Natural killer cell (primary cell): ENCODE measurements around the gene KRTAP4-16. TPM values are rescaled to one million over a fixed set of nuclear protein-coding genes. Genes with fewer than 3 reads are reported as not detected.
"Not testable (repeated sequence)": the region's sequence is repeated elsewhere in the genome, so short reads cannot be mapped to it uniquely, and the experiment has no call there.

Source experiments
- ATAC-seq, 3 donors: fragments of 150-1000 bp in 2 of 3; fragments of 200-7000 bp in 1 of 3; cut with Tn5 transposase; 1 replicate in 1 of 3; 2 replicates in 2 of 3; pipeline ENCODE4 v1.10.0; 2021; ENCODE audit warnings: mild to moderate bottlenecking in 2 of 3, moderate library complexity in 2 of 3
- DNase-seq, 2 donors: peaks; one replicate each; pipeline versions ENCODE4 v3.0.0 to v3.0.0-alpha.2; 2013 to 2021; ENCODE audit warnings: mixed read lengths in 1 of 2
- H3K27ac ChIP-seq: one replicate; pipeline ENCODE4 v1.5.1; 2013; ENCODE audit warnings: mild to moderate bottlenecking, low read length
- H3K27me3 ChIP-seq: one replicate; pipeline ENCODE4 v1.6.1; 2013; ENCODE audit warnings: low read length; ENCODE audit not compliant: control insufficient read depth, insufficient read depth
- H3K36me3 ChIP-seq: one replicate; pipeline ENCODE4 v1.6.1; 2013; ENCODE audit warnings: low read length; ENCODE audit not compliant: control insufficient read depth, insufficient read depth
- H3K4me1 ChIP-seq: one replicate; pipeline ENCODE4 v1.6.1; 2013; ENCODE audit warnings: low read length; ENCODE audit not compliant: control insufficient read depth, insufficient read depth
- H3K4me3 ChIP-seq: one replicate; pipeline ENCODE4 v1.5.1; 2013; ENCODE audit warnings: low read length
- H3K9me3 ChIP-seq: one replicate; pipeline ENCODE4 v1.6.1; 2013; ENCODE audit warnings: low read length; ENCODE audit not compliant: control insufficient read depth, insufficient read depth
- H3K27ac Mint-ChIP-seq, 2 donors: one replicate each; pipeline ENCODE4 v1.8.0; 2022; ENCODE audit warnings: mild to moderate bottlenecking in 2 of 2, mixed read lengths in 2 of 2, moderate library complexity in 1 of 2
- H3K27me3 Mint-ChIP-seq, 2 donors: one replicate each; pipeline ENCODE4 v1.8.0; 2022; ENCODE audit warnings: low read depth in 2 of 2, mixed read lengths in 2 of 2
- H3K36me3 Mint-ChIP-seq: one replicate; pipeline ENCODE4 v1.8.0; 2022; ENCODE audit warnings: mixed read lengths
- H3K4me1 Mint-ChIP-seq, 2 donors: one replicate each; pipeline ENCODE4 v1.8.0; 2022; ENCODE audit warnings: mixed read lengths in 2 of 2
- H3K4me3 Mint-ChIP-seq: one replicate; pipeline ENCODE4 v1.8.0; 2022; ENCODE audit warnings: mild to moderate bottlenecking, moderate library complexity, mixed read lengths
- H3K9me3 Mint-ChIP-seq, 2 donors: one replicate each; pipeline ENCODE4 v1.8.0; 2022; ENCODE audit warnings: mixed read lengths in 2 of 2
- WGBS: methylation state at CpG from one replicate; pipeline ENCODE4 v1.1.7; 2013; ENCODE audit warnings: missing lambda C conversion rate; ENCODE audit not compliant: insufficient coverage; 5-methylcytosine and 5-hydroxymethylcytosine counted together
- intact Hi-C: fragments of 100-400 bp; cut with micrococcal nuclease; formaldehyde crosslinking; loops from one replicate; pipeline ENCODE4 v1.14.2; 2022
- total RNA-seq, 4 donors: library from RNA; stranded (reverse); fragments of 120-200 nt in 1 of 4; gene quantifications; one replicate each; pipeline versions ENCODE4 v1.2.3 to v1.2.4, GENCODE V29; 2013 to 2022
- TF ChIP-seq, protein P1 (sequence below): fragments of 200-600 bp; IDR thresholded peaks from one replicate; pipeline ENCODE4 v1.8.0; 2022; ENCODE audit warnings: antibody characterized with exemption

KRTAP4-16 gene
- total RNA-seq, 3 donors from 2014 or later (not counting 1 experiment from before 2014, with no cell fraction given), result not detected

DNA sequence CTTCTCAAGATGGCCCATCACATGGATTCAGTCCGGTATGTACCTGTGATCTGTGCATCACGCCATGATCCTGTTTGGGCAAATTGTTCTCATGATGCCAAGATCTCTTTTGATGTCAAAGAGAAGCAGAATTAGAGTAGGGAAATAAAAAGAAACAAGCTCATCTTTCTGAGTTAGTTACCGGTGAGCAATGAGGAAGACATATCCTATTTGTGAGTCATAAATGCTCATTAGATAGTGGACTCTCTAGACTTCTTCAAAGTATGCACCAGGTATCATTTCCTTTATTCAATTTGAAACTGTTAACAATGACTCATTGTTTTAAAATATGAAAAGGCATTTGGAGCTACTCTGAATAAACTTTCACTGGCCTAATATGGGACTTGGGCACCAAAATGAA, 30.0 kb upstream of the KRTAP4-16 start:
- H3K4me1 Mint-ChIP-seq, result no peaks in the 10 kb centered on the region
- Histone ChIP-seq H3K27ac (no peak overlapping the region), H3K36me3 (no peaks in the 10 kb centered on the region), H3K9me3 (no peaks in the 10 kb centered on the region), H3K4me3 (no peak overlapping the region), H3K4me1 (no peaks in the 10 kb centered on the region), H3K27me3 (no peaks in the 10 kb centered on the region)
- DNase-seq (no peak), ATAC-seq (no peak)
- peaks cover 11% of the 10 kb centered on the region in 2 donors for H3K27me3 Mint-ChIP-seq
- WGBS, result 79% methylated on average over 3 of the region's 3 CpGs
- intact Hi-C loops, result loop anchor here (5.0 kb wide), 1 partner anchor 40 kb away; no protein-coding TSS in a partner anchor
- TF ChIP-seq, protein P1, sequence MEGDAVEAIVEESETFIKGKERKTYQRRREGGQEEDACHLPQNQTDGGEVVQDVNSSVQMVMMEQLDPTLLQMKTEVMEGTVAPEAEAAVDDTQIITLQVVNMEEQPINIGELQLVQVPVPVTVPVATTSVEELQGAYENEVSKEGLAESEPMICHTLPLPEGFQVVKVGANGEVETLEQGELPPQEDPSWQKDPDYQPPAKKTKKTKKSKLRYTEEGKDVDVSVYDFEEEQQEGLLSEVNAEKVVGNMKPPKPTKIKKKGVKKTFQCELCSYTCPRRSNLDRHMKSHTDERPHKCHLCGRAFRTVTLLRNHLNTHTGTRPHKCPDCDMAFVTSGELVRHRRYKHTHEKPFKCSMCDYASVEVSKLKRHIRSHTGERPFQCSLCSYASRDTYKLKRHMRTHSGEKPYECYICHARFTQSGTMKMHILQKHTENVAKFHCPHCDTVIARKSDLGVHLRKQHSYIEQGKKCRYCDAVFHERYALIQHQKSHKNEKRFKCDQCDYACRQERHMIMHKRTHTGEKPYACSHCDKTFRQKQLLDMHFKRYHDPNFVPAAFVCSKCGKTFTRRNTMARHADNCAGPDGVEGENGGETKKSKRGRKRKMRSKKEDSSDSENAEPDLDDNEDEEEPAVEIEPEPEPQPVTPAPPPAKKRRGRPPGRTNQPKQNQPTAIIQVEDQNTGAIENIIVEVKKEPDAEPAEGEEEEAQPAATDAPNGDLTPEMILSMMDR, result no peak
- H3K9me3 Mint-ChIP-seq, result no peaks in the 10 kb centered on the region
- no peak overlapping the region for H3K27ac Mint-ChIP-seq
- no peak overlapping the region for H3K4me3 Mint-ChIP-seq
- H3K36me3 Mint-ChIP-seq, result no peaks in the 10 kb centered on the region

DNA sequence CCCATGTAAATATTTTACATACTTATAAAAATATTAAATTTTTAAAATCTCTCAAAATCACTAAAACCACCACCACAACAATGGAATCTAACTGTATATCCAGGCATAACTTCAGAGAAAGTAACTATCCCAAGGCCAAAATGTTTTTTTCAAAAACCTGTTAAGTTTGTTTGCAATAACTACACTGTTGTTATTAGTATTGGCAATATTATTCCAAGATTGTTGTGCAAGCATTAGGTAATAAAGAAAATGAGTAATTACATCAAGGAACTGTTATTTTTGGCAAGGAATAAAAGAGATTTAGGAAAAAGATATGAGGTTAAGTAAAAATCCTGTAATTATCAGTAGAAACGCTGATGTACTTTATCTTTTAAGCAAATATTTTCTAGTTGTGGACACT, 25.4 kb upstream of the KRTAP4-16 start:
- H3K4me3 Mint-ChIP-seq, result no peak overlapping the region
- DNase-seq, result no peak
- Histone ChIP-seq H3K27ac (no peak overlapping the region), H3K4me3 (no peak overlapping the region), H3K27me3 (peaks cover 6% of the 10 kb centered on the region), H3K4me1 (peaks cover 15% of the 10 kb centered on the region), H3K36me3 (no peaks in the 10 kb centered on the region), H3K9me3 (no peaks in the 10 kb centered on the region)
- H3K9me3 Mint-ChIP-seq, result no peaks in the 10 kb centered on the region
- H3K4me1 Mint-ChIP-seq, result peaks cover 0 to 5% of the 10 kb centered on the region in 2 donors
- TF ChIP-seq, protein P1, result no peak
- peaks cover 19 to 40% of the 10 kb centered on the region in 2 donors for H3K27me3 Mint-ChIP-seq
- intact Hi-C loops, result no loop called here
- no peak for ATAC-seq
- H3K27ac Mint-ChIP-seq, result no peak overlapping the region
- H3K36me3 Mint-ChIP-seq, result no peaks in the 10 kb centered on the region
- WGBS, result no CpG with 5 or more reads among the region's 1 CpG

DNA sequence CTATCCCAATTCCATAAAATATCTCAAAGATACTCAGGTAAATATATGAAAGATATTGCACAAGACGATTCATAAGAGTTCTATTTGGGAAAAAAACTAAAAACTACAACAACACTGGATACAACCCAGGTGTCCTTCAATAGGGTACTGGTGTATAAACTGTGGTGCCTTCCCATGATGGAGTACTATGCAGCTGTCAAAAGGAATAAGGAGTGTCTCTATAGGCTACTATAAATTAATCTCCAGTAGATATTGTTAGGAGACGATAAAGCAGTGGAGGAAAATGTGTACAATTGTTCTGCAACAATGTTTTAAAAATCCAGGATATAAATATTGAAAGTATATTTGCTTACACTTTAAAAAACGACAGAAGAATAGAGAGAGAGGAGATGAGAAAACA, 24.4 kb upstream of the KRTAP4-16 start:
- WGBS, result no CpG with 5 or more reads among the region's 3 CpGs
- TF ChIP-seq, protein P1, result no peak
- Mint-ChIP-seq H3K36me3 (no peaks in the 10 kb centered on the region), H3K27me3 (peaks cover 21 to 34% of the 10 kb centered on the region in 2 donors), H3K4me3 (no peak overlapping the region), H3K4me1 (peaks cover 0 to 5% of the 10 kb centered on the region in 2 donors), H3K9me3 (no peaks in the 10 kb centered on the region), H3K27ac (no peak overlapping the region)
- H3K4me3 ChIP-seq, result no peak overlapping the region
- no peak overlapping the region for H3K27ac ChIP-seq
- H3K4me1 ChIP-seq, result peaks cover 15% of the 10 kb centered on the region
- ATAC-seq, result no peak
- no peaks in the 10 kb centered on the region for H3K36me3 ChIP-seq
- intact Hi-C loops, result no loop called here
- H3K9me3 ChIP-seq, result no peaks in the 10 kb centered on the region
- peaks cover 6% of the 10 kb centered on the region for H3K27me3 ChIP-seq
- DNase-seq, result no peak

DNA sequence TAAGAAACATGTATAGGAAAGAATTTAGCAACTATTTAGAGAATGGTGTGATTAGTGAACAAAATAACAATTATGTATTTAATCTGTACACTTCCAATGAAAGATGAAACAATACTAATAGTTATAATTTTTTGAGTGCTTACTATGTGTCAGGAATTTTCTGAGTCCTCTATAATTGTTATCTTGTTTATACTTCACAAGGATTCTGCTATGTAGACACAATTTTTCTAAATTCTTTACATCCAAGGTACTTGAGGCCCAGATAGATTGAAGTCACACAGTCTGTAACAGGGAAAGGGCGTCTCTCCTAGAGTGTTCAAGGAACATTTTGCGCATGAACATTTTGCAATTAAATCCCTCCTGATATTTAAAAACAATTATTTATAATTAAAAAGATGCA, 23.1 kb upstream of the KRTAP4-16 start:
- no CpG with 5 or more reads among the region's 2 CpGs for WGBS
- intact Hi-C loops, result no loop called here

DNA sequence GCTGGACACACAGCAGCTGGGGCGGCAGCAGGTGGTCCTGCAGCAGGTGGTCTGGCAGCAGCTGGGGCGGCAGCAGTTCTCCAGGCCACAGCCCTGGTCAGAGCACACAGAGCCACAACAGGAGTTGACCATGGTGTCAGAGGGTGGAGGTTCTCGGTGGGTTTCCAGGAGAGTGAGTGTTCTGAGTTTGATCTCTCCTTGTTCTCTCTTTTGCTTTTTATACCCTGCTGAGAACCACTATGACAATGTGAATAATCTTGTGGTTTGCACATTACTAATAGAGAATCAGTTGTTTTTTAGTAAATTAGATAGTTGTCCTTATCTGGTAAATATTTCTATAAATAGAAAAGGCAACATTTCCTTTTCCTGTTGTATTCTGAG, 22.0 kb upstream of the KRTAP4-16 start, which contains the start of gene KRTAP4-12:
Gene KRTAP4-12, minus strand, starts transcription at position 192 of the 381 bp plus-strand sequence. Its CDS starts 60 bp downstream, at position 132.
- H3K27me3 Mint-ChIP-seq, result peaks cover 26 to 46% of the 10 kb centered on the region in 2 donors
- peaks cover 18% of the 10 kb centered on the region for H3K4me1 ChIP-seq
- H3K4me3 ChIP-seq, H3K27ac Mint-ChIP-seq, H3K9me3 Mint-ChIP-seq, H3K36me3 Mint-ChIP-seq, intact Hi-C loops, H3K9me3 ChIP-seq, DNase-seq, H3K4me3 Mint-ChIP-seq, H3K36me3 ChIP-seq, H3K27me3 ChIP-seq, H3K27ac ChIP-seq, ATAC-seq: not testable (repeated sequence)
- H3K4me1 Mint-ChIP-seq, result peaks cover 11 to 14% of the 10 kb centered on the region in 2 donors
- 74% methylated on average over 3 of the region's 3 CpGs for WGBS

More for the DNA sequence above, 23.1 kb upstream of the KRTAP4-16 start:
- H3K27me3 ChIP-seq, result peaks cover 6% of the 10 kb centered on the region
- no peaks in the 10 kb centered on the region for H3K36me3 ChIP-seq
- no peak overlapping the region for H3K27ac ChIP-seq
- no peaks in the 10 kb centered on the region for H3K9me3 ChIP-seq
- Mint-ChIP-seq H3K4me3 (no peak overlapping the region), H3K4me1 (peaks cover 7 to 11% of the 10 kb centered on the region in 2 donors), H3K36me3 (no peaks in the 10 kb centered on the region), H3K9me3 (no peaks in the 10 kb centered on the region), H3K27ac (no peak overlapping the region), H3K27me3 (peaks cover 24 to 41% of the 10 kb centered on the region in 2 donors)
- H3K4me1 ChIP-seq, result peaks cover 18% of the 10 kb centered on the region
- ATAC-seq (no peak), DNase-seq (no peak)
- no peak overlapping the region for H3K4me3 ChIP-seq
- TF ChIP-seq, protein P1, result no peak
